Lower leg skin (tissue), 4 donors: ENCODE results near the gene OPA3. TPM values are rescaled to one million over a fixed set of nuclear protein-coding genes. Genes with fewer than 3 reads are reported as not detected.

Experiments
- DNase-seq, 2 donors: peaks; one replicate each; pipeline ENCODE4 v3.0.0-alpha.2; 2019; ENCODE audit warnings: low spot score in 2 of 2
- H3K4me3 ChIP-seq: fragments of 200-600 bp; sonication (generic); 2 replicates; pipeline ENCODE4 v1.5.1; 2017; ENCODE audit warnings: mild to moderate bottlenecking, low read depth; ENCODE audit not compliant: poor library complexity, severe bottlenecking
- CTCF ChIP-seq, 3 donors: fragments of 450-650 bp; IDR thresholded peaks; one replicate each; pipeline ENCODE4 v1.5.1; 2016; ENCODE audit warnings: antibody characterized with exemption in 3 of 3, mild to moderate bottlenecking in 3 of 3, moderate library complexity in 2 of 3
- POLR2A ChIP-seq, 2 donors: fragments of 450-650 bp; IDR thresholded peaks; one replicate each; pipeline ENCODE4 v1.6.1; 2016 to 2017; ENCODE audit warnings: antibody characterized with exemption in 2 of 2, mild to moderate bottlenecking in 1 of 2, moderate library complexity in 1 of 2
- WGBS, 2 donors: methylation state at CpG; one replicate each; pipeline ENCODE4 v1.1.5; 2018; 5-methylcytosine and 5-hydroxymethylcytosine counted together
- intact Hi-C: fragments of 100-400 bp; cut with DNase I; formaldehyde crosslinking; loops from one replicate; pipeline ENCODE4 v1.15.0; 2023; ENCODE audit warnings: low total_unique reads
- total RNA-seq, 4 donors: library from RNA; depleted of rRNA; stranded (reverse); fragments of >200 nt; gene quantifications; one replicate each; pipeline ENCODE4 v1.1.0, GENCODE V29; 2016

The OPA3 gene
- total RNA-seq, 4 donors from 2014 or later: 4.4 to 15.7 (median 12.7) TPM

GRCh38 chr19:45576682-45577081 lies 7.9 kb downstream of the OPA3 start:
- intact Hi-C loops: no loop called here
- 83 to 94% methylated on average over 3 of the region's 3 CpGs for WGBS, 2 donors
- no peak for TF ChIP-seq POLR2A (IDR thresholded peaks at IDR 0.05)
- TF ChIP-seq CTCF (IDR thresholded peaks at IDR 0.05): no peak

GRCh38 chr19:45575216-45575615 lies 9.4 kb downstream of the OPA3 start:
- WGBS, 2 donors: 88 to 93% methylated on average over 5 of the region's 5 CpGs
- TF ChIP-seq POLR2A (IDR thresholded peaks at IDR 0.05) (no peak), CTCF (IDR thresholded peaks at IDR 0.05) (no peak)
- H3K4me3 ChIP-seq: no peak overlapping the region
- intact Hi-C loops: no loop called here
- no peak for DNase-seq

More at GRCh38 chr19:45576682-45577081, 7.9 kb downstream of the OPA3 start:
- no peak overlapping the region for H3K4me3 ChIP-seq
- DNase-seq: no peak

GRCh38 chr19:45574526-45574925 lies 10.1 kb downstream of the OPA3 start:
- DNase-seq: no peak
- no peak for TF ChIP-seq CTCF (IDR thresholded peaks at IDR 0.05)
- no peak for TF ChIP-seq POLR2A (IDR thresholded peaks at IDR 0.05)
- H3K4me3 ChIP-seq: no peak overlapping the region
- 58 to 59% methylated on average over 4 of the region's 4 CpGs for WGBS, 2 donors
- intact Hi-C loops: no loop called here

GRCh38 chr19:45571457-45572220 lies 13.0 kb downstream of the OPA3 start:
- intact Hi-C loops: no loop called here
- TF ChIP-seq CTCF (IDR thresholded peaks at IDR 0.05) (no peak), POLR2A (IDR thresholded peaks at IDR 0.05) (no peak)
- no peak overlapping the region for H3K4me3 ChIP-seq
- WGBS, 2 donors: 90 to 92% methylated on average over 8 of the region's 8 CpGs
- DNase-seq: no peak

GRCh38 chr19:45569619-45570421 lies 14.8 kb downstream of the OPA3 start:
- intact Hi-C loops: no loop called here
- WGBS, 2 donors: 45 to 49% methylated on average over 15 of the region's 15 CpGs
- peak in 1 of 2 donors; percentile 89 for DNase-seq
- no peak overlapping the region for H3K4me3 ChIP-seq
- no peak for TF ChIP-seq CTCF (IDR thresholded peaks at IDR 0.05)
- no peak for TF ChIP-seq POLR2A (IDR thresholded peaks at IDR 0.05)
